ENCODE results near the gene ANO1. TPM values are rescaled to one million over a fixed set of nuclear protein-coding genes. Genes with fewer than 3 reads are reported as not detected.

The ANO1 gene
- total RNA-seq, 1 experiment from 2014 or later, result 17.8 TPM

DNA sequence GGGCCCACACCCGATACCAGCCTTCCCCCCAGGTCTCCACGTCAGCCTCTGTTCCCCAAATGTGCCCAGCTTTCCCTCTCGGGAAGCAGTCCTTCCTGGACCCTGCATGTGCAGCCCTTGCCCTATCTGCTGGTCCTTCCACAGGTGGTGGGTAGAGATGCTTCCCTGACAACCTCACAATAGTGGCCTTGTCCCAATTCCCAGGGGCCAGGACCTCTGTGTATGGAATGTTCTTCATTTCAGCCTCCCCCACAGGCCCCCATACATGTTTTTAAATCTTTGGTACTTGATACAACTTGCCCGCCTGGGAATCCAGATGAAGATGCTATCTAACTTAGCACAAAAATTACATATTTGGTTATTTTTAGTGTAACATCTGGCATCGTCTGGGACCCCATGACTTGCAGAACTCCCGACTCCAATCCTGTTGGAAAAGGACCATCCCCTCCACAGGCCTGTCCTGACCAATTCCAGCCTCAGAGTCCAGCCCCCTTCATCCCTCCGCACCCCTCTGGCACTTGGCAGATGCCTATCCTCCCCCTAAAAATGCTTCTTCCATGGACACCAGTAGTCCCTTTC lies 39.5 kb downstream of the ANO1 start:
- Mint-ChIP-seq H3K27me3 (ENCODE audit: unreplicated experiment) (peaks cover 34% of the 10 kb centered on the region), H3K36me3 (ENCODE audit: insufficient read depth, unreplicated experiment) (no peaks in the 10 kb centered on the region), H3K4me1 (ENCODE audit: low read depth, unreplicated experiment) (no peaks in the 10 kb centered on the region), H3K9me3 (ENCODE audit: low read depth, unreplicated experiment) (peaks cover 3% of the 10 kb centered on the region), H3K27ac (ENCODE audit: unreplicated experiment) (no peak overlapping the region), H3K4me3 (ENCODE audit: low read depth, unreplicated experiment) (no peak overlapping the region)
- no TSS peak for BruUV-seq (replicated peaks)
- CTCF ChIA-PET, result interaction anchor here (0.6 kb wide), 1 partner anchor 45 kb away, joined by 3 read pairs; no protein-coding TSS in a partner anchor
- TF ChIP-seq, protein P1, sequence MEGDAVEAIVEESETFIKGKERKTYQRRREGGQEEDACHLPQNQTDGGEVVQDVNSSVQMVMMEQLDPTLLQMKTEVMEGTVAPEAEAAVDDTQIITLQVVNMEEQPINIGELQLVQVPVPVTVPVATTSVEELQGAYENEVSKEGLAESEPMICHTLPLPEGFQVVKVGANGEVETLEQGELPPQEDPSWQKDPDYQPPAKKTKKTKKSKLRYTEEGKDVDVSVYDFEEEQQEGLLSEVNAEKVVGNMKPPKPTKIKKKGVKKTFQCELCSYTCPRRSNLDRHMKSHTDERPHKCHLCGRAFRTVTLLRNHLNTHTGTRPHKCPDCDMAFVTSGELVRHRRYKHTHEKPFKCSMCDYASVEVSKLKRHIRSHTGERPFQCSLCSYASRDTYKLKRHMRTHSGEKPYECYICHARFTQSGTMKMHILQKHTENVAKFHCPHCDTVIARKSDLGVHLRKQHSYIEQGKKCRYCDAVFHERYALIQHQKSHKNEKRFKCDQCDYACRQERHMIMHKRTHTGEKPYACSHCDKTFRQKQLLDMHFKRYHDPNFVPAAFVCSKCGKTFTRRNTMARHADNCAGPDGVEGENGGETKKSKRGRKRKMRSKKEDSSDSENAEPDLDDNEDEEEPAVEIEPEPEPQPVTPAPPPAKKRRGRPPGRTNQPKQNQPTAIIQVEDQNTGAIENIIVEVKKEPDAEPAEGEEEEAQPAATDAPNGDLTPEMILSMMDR (IDR thresholded peaks at IDR 0.05; ENCODE audit: unreplicated experiment), result no peak
- intact Hi-C loops (cut with micrococcal nuclease; ENCODE audit: unreplicated experiment), result no loop called here
- DNase-seq, result no peak

DNA sequence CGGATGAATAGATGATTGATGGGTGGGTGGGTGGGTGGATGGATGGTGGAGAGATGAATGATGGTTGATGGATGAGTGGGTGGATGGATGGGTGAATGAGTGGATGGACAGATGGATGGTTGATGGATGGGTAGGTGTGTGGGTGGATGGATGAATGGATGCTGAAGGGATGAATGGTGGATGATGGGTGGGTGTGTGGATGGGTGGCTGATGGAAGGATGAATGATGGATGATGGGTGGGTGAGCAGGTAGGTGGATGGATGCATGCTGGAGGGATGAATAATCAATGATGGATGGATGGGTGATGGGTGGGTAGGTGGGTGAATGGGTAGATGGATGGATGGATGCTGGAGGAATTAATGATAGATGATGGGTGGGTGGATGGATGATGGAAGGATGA lies 40.5 kb downstream of the ANO1 start:
- CTCF ChIA-PET, result no interaction called here
- intact Hi-C loops (cut with micrococcal nuclease; ENCODE audit: unreplicated experiment), result no loop called here
- H3K4me3 Mint-ChIP-seq (ENCODE audit: low read depth, unreplicated experiment), result no peak overlapping the region
- TF ChIP-seq, protein P1 (IDR thresholded peaks at IDR 0.05; ENCODE audit: unreplicated experiment), result no peak
- H3K9me3 Mint-ChIP-seq (ENCODE audit: low read depth, unreplicated experiment), result peaks cover 3% of the 10 kb centered on the region
- no peak for DNase-seq
- H3K4me1 Mint-ChIP-seq (ENCODE audit: low read depth, unreplicated experiment), result no peaks in the 10 kb centered on the region
- no peak overlapping the region for H3K27ac Mint-ChIP-seq (ENCODE audit: unreplicated experiment)
- BruUV-seq (replicated peaks), result no TSS peak
- H3K27me3 Mint-ChIP-seq (ENCODE audit: unreplicated experiment), result peaks cover 34% of the 10 kb centered on the region
- H3K36me3 Mint-ChIP-seq (ENCODE audit: insufficient read depth, unreplicated experiment), result no peaks in the 10 kb centered on the region

- CTCF ChIA-PET, result no interaction called here
- H3K9me3 Mint-ChIP-seq (ENCODE audit: low read depth, unreplicated experiment), result peaks cover 3% of the 10 kb centered on the region
- peaks cover 34% of the 10 kb centered on the region for H3K27me3 Mint-ChIP-seq (ENCODE audit: unreplicated experiment)
- no TSS peak for BruUV-seq (replicated peaks)
- intact Hi-C loops (cut with micrococcal nuclease; ENCODE audit: unreplicated experiment), result no loop called here
- H3K27ac Mint-ChIP-seq (ENCODE audit: unreplicated experiment), result no peak overlapping the region
- H3K36me3 Mint-ChIP-seq (ENCODE audit: insufficient read depth, unreplicated experiment), result no peaks in the 10 kb centered on the region
- TF ChIP-seq, protein P1 (IDR thresholded peaks at IDR 0.05; ENCODE audit: unreplicated experiment), result no peak
- no peak overlapping the region for H3K4me3 Mint-ChIP-seq (ENCODE audit: low read depth, unreplicated experiment)
- H3K4me1 Mint-ChIP-seq (ENCODE audit: low read depth, unreplicated experiment), result no peaks in the 10 kb centered on the region
- DNase-seq, result no peak
These were observed 41.4 kb downstream of the ANO1 start for GRCh38 chr11:70119502-70119901.

DNA sequence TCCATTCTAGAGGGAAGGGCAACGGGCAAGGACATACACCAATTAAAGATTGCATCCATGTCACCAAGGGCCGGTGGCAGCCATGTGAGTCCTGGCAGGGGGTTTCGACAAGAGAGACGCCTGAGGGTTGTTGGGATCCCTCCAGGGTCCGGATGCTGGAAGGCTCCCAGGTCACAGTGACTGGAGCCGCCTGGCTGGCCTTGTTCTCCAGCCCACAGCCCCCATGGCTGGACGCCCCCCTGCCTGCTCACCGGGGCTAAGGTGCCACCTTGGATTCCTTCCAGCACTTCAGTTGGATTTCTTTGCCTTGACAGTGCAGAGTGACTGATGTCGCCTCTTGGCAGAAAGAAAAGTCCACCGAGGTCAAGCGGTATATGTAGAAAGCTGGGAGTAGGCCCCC lies 42.6 kb downstream of the ANO1 start:
- CTCF ChIA-PET, result interaction anchor here (0.6 kb wide), 1 partner anchor 81 kb away, joined by 3 read pairs; no protein-coding TSS in a partner anchor
- Mint-ChIP-seq H3K4me1 (ENCODE audit: low read depth, unreplicated experiment) (no peaks in the 10 kb centered on the region), H3K36me3 (ENCODE audit: insufficient read depth, unreplicated experiment) (no peaks in the 10 kb centered on the region), H3K9me3 (ENCODE audit: low read depth, unreplicated experiment) (peaks cover 3% of the 10 kb centered on the region), H3K27ac (ENCODE audit: unreplicated experiment) (no peak overlapping the region), H3K27me3 (ENCODE audit: unreplicated experiment) (peaks cover 34% of the 10 kb centered on the region), H3K4me3 (ENCODE audit: low read depth, unreplicated experiment) (no peak overlapping the region)
- no peak for DNase-seq
- TF ChIP-seq, protein P1 (IDR thresholded peaks at IDR 0.05; ENCODE audit: unreplicated experiment), result no peak
- intact Hi-C loops (cut with micrococcal nuclease; ENCODE audit: unreplicated experiment), result no loop called here
- BruUV-seq (replicated peaks), result no TSS peak
